A673 (cell line): ENCODE data around the gene EXOC6B. TPM values are rescaled to one million over a fixed set of nuclear protein-coding genes. Genes with fewer than 3 reads are reported as not detected.
A peak's percentile ranks its signal among the peaks of the same experiment; 100 is the strongest.

Experiments
- BruUV-seq: library from RNA; stranded (reverse); fragments of 400-500 nt; replicated peaks from 2 replicates; lab custom pipeline; 2021; lab: Mats Ljungman, UMichigan
- CTCF ChIA-PET: fragments of 300-600 bp; sonication (Branson Sonifier 250); formaldehyde crosslinking; loops from one replicate; lab custom pipeline; 2022; ENCODE audit warnings: antibody characterized with exemption; lab: Charles Lee
- POLR2A ChIA-PET: fragments of 300-600 bp; sonication (Branson Sonifier 250); formaldehyde crosslinking; loops from one replicate; lab custom pipeline; 2022; ENCODE audit warnings: antibody characterized with exemption; ENCODE audit not compliant: low non-redundant PET; lab: Charles Lee
- DNase-seq: peaks from one replicate; pipeline ENCODE4 v3.0.0-alpha.2; 2015; ENCODE audit warnings: low spot score
- H3K27ac ChIP-seq: fragments of 200-600 bp; sonication (generic); 2 replicates; pipeline ENCODE4 v1.5.1; 2016; ENCODE audit warnings: mixed run types, low read depth, mild to moderate bottlenecking, mixed read lengths, antibody characterized with exemption, low read length; ENCODE audit not compliant: poor library complexity, severe bottlenecking
- H3K27me3 ChIP-seq: fragments of 200-600 bp; sonication (generic); replicated peaks from 2 replicates; pipeline ENCODE4 v1.6.1; 2017; ENCODE audit warnings: mixed run types, low read depth, mild to moderate bottlenecking, mixed read lengths, antibody characterized with exemption, low read length; ENCODE audit not compliant: insufficient read depth, poor library complexity
- H3K36me3 ChIP-seq: fragments of 200-600 bp; sonication (generic); 2 replicates; pipeline ENCODE4 v1.6.1; 2016; ENCODE audit warnings: mixed run types, mild to moderate bottlenecking, mixed read lengths, antibody characterized with exemption, low read length; ENCODE audit not compliant: insufficient read depth, poor library complexity, severe bottlenecking
- H3K4me1 ChIP-seq: fragments of 200-600 bp; sonication (generic); 2 replicates; pipeline ENCODE4 v1.6.1; 2017; ENCODE audit warnings: mixed run types, mild to moderate bottlenecking, mixed read lengths, antibody characterized with exemption, low read length; ENCODE audit not compliant: insufficient read depth, poor library complexity, severe bottlenecking
- H3K4me3 ChIP-seq: fragments of 200-600 bp; sonication (generic); 2 replicates; pipeline ENCODE4 v1.5.1; 2016; ENCODE audit warnings: low read depth, mixed run types, mild to moderate bottlenecking, mixed read lengths, low read length; ENCODE audit not compliant: poor library complexity, severe bottlenecking
- H3K9me3 ChIP-seq: fragments of 200-600 bp; sonication (generic); 2 replicates; pipeline ENCODE4 v1.6.1; 2016; ENCODE audit warnings: mixed run types, low read depth, mild to moderate bottlenecking, mixed read lengths, antibody characterized with exemption, low read length; ENCODE audit not compliant: poor library complexity, severe bottlenecking
- CTCF ChIP-seq: fragments of 300-800, 200-600 bp; sonication (generic); conservative IDR thresholded peaks from 2 replicates; pipeline ENCODE4 v1.5.1; 2017; ENCODE audit warnings: low read depth, mild to moderate bottlenecking, antibody characterized with exemption, low read length, moderate library complexity, mixed read lengths
- EZH2 ChIP-seq: fragments of 200-600 bp; sonication (generic); IDR thresholded peaks from 2 replicates; pipeline ENCODE4 v1.6.1; 2017; ENCODE audit warnings: borderline replicate concordance, low read depth, mild to moderate bottlenecking, mixed read lengths, antibody characterized with exemption, low read length; ENCODE audit not compliant: poor library complexity, severe bottlenecking
- intact Hi-C: fragments of 100-400 bp; cut with micrococcal nuclease; formaldehyde crosslinking; loops from one replicate; pipeline ENCODE4 v1.10.0; 2022; ENCODE audit not compliant: unreplicated experiment
- total RNA-seq: library from RNA; stranded (reverse); gene quantifications from 2 replicates; pipeline ENCODE4 v1.2.3, GENCODE V29; 2021

Gene EXOC6B
- total RNA-seq, 1 experiment from 2014 or later = 138 TPM

GRCh38 chr2:72138921-72139381, 686.9 kb downstream of the EXOC6B start:
- no peak for DNase-seq

GRCh38 chr2:72138011-72138881, 687.6 kb downstream of the EXOC6B start:
- TF ChIP-seq CTCF (no peak), EZH2 (no peak)
- no peaks in the 10 kb centered on the region for H3K4me1 ChIP-seq
- H3K27me3 ChIP-seq = no peaks in the 10 kb centered on the region
- no peak for DNase-seq
- H3K4me3 ChIP-seq = no peak overlapping the region
- no peaks in the 10 kb centered on the region for H3K9me3 ChIP-seq
- no peak overlapping the region for H3K27ac ChIP-seq
- no TSS peak for BruUV-seq
- intact Hi-C loops = no loop called here
- POLR2A ChIA-PET = no interaction called here
- no peaks in the 10 kb centered on the region for H3K36me3 ChIP-seq
- CTCF ChIA-PET = interaction anchor here (0.5 kb wide), 1 partner anchor 356 kb away, joined by 3 read pairs; no protein-coding TSS in a partner anchor

More at GRCh38 chr2:72138921-72139381, 686.9 kb downstream of the EXOC6B start:
- POLR2A ChIA-PET = no interaction called here
- TF ChIP-seq CTCF (no peak), EZH2 (no peak)
- Histone ChIP-seq H3K27ac (no peak overlapping the region), H3K4me1 (no peaks in the 10 kb centered on the region), H3K4me3 (no peak overlapping the region), H3K36me3 (no peaks in the 10 kb centered on the region), H3K9me3 (no peaks in the 10 kb centered on the region), H3K27me3 (no peaks in the 10 kb centered on the region)
- intact Hi-C loops = no loop called here
- CTCF ChIA-PET = interaction anchor here (0.5 kb wide), 1 partner anchor 357 kb away, joined by 3 read pairs; no protein-coding TSS in a partner anchor
- BruUV-seq = no TSS peak

DNA sequence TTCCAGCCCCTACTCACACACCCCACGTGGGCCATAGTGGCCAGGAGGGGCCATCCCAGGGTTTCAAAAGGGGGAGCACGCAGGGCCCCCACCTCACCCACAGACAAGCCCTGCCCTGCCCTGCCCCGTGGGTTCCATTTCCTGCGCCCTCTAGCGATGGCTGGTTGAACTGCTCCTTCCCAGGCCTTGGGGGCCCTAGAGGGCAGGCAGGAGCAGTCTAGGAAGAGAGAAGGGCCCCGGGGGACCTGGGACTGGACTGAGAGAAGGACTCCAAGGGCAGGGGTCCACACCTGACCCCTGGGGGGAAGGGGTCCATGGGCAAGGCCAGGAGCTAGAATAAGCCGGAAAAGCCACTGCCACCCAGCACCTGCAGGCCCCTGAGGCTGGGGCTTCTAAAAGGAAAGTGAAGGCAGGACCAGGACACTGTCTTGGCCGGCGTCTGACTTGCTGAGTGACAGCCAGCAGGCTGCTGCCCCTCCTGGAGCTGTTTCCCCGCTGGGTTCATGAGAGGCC, 688.3 kb downstream of the EXOC6B start:
- H3K27ac ChIP-seq = no peak overlapping the region
- no peak overlapping the region for H3K4me3 ChIP-seq
- H3K9me3 ChIP-seq = no peaks in the 10 kb centered on the region
- ChIA-PET POLR2A (no interaction called here), CTCF (no interaction called here)
- TF ChIP-seq CTCF (peak; percentile 99), EZH2 (no peak)
- intact Hi-C loops = no loop called here
- peak; percentile 70 for DNase-seq
- H3K4me1 ChIP-seq = no peaks in the 10 kb centered on the region
- no TSS peak for BruUV-seq
- no peaks in the 10 kb centered on the region for H3K27me3 ChIP-seq
- H3K36me3 ChIP-seq = no peaks in the 10 kb centered on the region
